Measurements from ENCODE around the gene TM2D3. TPM values are rescaled to one million over a fixed set of nuclear protein-coding genes. Genes with fewer than 3 reads are reported as not detected.

The TM2D3 gene
- total RNA-seq, 1 experiment from 2014 or later = 48.8 TPM

- peaks cover 30% of the 10 kb centered on the region for H3K27me3 Mint-ChIP-seq (ENCODE audit: unreplicated experiment)
- intact Hi-C loops (cut with micrococcal nuclease; ENCODE audit: unreplicated experiment) = no loop called here
- no peaks in the 10 kb centered on the region for H3K9me3 Mint-ChIP-seq (ENCODE audit: low read depth, unreplicated experiment)
- H3K27ac Mint-ChIP-seq (ENCODE audit: unreplicated experiment) = no peak overlapping the region
- peaks cover 10% of the 10 kb centered on the region for H3K4me1 Mint-ChIP-seq (ENCODE audit: low read depth, unreplicated experiment)
- H3K36me3 Mint-ChIP-seq (ENCODE audit: insufficient read depth, unreplicated experiment) = no peaks in the 10 kb centered on the region
- CTCF ChIA-PET = no interaction called here
- BruUV-seq (replicated peaks) = no TSS peak
- no peak for DNase-seq
- no peak overlapping the region for H3K4me3 Mint-ChIP-seq (ENCODE audit: low read depth, unreplicated experiment)
- TF ChIP-seq, protein P1, sequence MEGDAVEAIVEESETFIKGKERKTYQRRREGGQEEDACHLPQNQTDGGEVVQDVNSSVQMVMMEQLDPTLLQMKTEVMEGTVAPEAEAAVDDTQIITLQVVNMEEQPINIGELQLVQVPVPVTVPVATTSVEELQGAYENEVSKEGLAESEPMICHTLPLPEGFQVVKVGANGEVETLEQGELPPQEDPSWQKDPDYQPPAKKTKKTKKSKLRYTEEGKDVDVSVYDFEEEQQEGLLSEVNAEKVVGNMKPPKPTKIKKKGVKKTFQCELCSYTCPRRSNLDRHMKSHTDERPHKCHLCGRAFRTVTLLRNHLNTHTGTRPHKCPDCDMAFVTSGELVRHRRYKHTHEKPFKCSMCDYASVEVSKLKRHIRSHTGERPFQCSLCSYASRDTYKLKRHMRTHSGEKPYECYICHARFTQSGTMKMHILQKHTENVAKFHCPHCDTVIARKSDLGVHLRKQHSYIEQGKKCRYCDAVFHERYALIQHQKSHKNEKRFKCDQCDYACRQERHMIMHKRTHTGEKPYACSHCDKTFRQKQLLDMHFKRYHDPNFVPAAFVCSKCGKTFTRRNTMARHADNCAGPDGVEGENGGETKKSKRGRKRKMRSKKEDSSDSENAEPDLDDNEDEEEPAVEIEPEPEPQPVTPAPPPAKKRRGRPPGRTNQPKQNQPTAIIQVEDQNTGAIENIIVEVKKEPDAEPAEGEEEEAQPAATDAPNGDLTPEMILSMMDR (IDR thresholded peaks at IDR 0.05; ENCODE audit: unreplicated experiment) = no peak
These were observed 47.9 kb downstream of the TM2D3 start for GRCh38 chr15:101604124-101604874.

DNA sequence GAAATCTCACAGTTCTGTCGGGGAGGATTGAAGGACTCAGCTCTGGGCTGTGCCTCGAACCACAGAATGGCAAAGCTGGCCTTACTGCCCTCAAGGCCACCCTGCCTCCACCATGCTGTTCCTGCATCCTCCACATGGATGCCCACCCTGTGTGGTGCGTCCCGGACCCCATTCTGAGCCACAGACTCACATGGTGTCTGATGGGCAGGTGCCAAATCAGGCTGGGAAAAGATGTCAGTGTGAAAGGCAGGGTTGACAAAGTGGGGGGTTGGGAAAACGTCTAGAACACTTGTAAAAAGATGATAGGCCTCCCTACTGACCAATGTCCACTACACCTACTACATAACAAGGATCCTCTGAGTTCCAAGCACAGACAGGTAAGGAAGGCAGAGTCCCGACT lies 49.4 kb downstream of the TM2D3 start:
- TF ChIP-seq, protein P1 (IDR thresholded peaks at IDR 0.05; ENCODE audit: unreplicated experiment) = no peak
- peaks cover 2% of the 10 kb centered on the region for H3K9me3 Mint-ChIP-seq (ENCODE audit: low read depth, unreplicated experiment)
- intact Hi-C loops (cut with micrococcal nuclease; ENCODE audit: unreplicated experiment) = no loop called here
- H3K27ac Mint-ChIP-seq (ENCODE audit: unreplicated experiment) = no peak overlapping the region
- peaks cover 45% of the 10 kb centered on the region for H3K27me3 Mint-ChIP-seq (ENCODE audit: unreplicated experiment)
- H3K4me1 Mint-ChIP-seq (ENCODE audit: low read depth, unreplicated experiment) = peaks cover 10% of the 10 kb centered on the region
- BruUV-seq (replicated peaks) = no TSS peak
- no peaks in the 10 kb centered on the region for H3K36me3 Mint-ChIP-seq (ENCODE audit: insufficient read depth, unreplicated experiment)
- no peak for DNase-seq
- no peak overlapping the region for H3K4me3 Mint-ChIP-seq (ENCODE audit: low read depth, unreplicated experiment)
- CTCF ChIA-PET = no interaction called here

- Mint-ChIP-seq H3K36me3 (ENCODE audit: insufficient read depth, unreplicated experiment) (no peaks in the 10 kb centered on the region), H3K27me3 (ENCODE audit: unreplicated experiment) (peaks cover 72% of the 10 kb centered on the region), H3K4me3 (ENCODE audit: low read depth, unreplicated experiment) (no peak overlapping the region), H3K9me3 (ENCODE audit: low read depth, unreplicated experiment) (peaks cover 4% of the 10 kb centered on the region), H3K4me1 (ENCODE audit: low read depth, unreplicated experiment) (peaks cover 10% of the 10 kb centered on the region), H3K27ac (ENCODE audit: unreplicated experiment) (no peak overlapping the region)
- intact Hi-C loops (cut with micrococcal nuclease; ENCODE audit: unreplicated experiment) = no loop called here
- DNase-seq = no peak
- no TSS peak for BruUV-seq (replicated peaks)
- TF ChIP-seq, protein P1 (IDR thresholded peaks at IDR 0.05; ENCODE audit: unreplicated experiment) = no peak
- CTCF ChIA-PET = no interaction called here
These were observed 52.1 kb downstream of the TM2D3 start for GRCh38 chr15:101600035-101600434.

DNA sequence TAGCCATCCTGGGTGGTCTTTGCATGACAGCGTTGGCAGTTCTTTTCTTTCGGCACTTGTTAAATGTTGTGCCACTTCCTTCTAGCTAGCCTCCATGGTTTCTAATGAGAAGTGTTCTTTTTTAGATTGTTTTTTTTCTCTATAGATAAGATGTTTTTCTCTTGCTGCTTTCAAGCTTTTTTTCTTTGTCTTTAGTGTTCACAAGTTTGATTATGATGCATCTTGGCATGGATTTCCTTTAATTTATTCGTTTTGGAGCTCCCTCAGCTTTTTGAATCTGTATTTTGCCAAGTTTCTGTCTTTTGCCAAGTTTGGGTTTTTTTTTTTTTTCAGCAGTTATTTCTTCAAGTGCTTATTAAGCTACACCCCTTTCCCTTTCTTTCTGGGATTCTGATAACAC lies 53.1 kb downstream of the TM2D3 start:
- Mint-ChIP-seq H3K36me3 (ENCODE audit: insufficient read depth, unreplicated experiment) (no peaks in the 10 kb centered on the region), H3K27ac (ENCODE audit: unreplicated experiment) (no peak overlapping the region), H3K9me3 (ENCODE audit: low read depth, unreplicated experiment) (peaks cover 5% of the 10 kb centered on the region), H3K4me1 (ENCODE audit: low read depth, unreplicated experiment) (peaks cover 2% of the 10 kb centered on the region), H3K27me3 (ENCODE audit: unreplicated experiment) (peaks cover 73% of the 10 kb centered on the region), H3K4me3 (ENCODE audit: low read depth, unreplicated experiment) (no peak overlapping the region)
- intact Hi-C loops (cut with micrococcal nuclease; ENCODE audit: unreplicated experiment) = no loop called here
- no peak for DNase-seq
- CTCF ChIA-PET = interaction anchor here (0.7 kb wide), 2 partner anchors 11 to 785 kb away, joined by 3 to 6 read pairs; no protein-coding TSS in a partner anchor
- TF ChIP-seq, protein P1 (IDR thresholded peaks at IDR 0.05; ENCODE audit: unreplicated experiment) = no peak
- no TSS peak for BruUV-seq (replicated peaks)

Measured in Calu3 (cell line).